ENCODE measurements around the gene AVPR1A.

AVPR1A gene

GRCh38 chr12:63095369-63095980 lies 55.5 kb downstream of the AVPR1A start:
- DNase-seq (ENCODE audit: low read depth in 3 of 3), result no peak

- no peak for DNase-seq (ENCODE audit: low read depth in 3 of 3)
Measured at GRCh38 chr12:63093711-63094110, 57.3 kb downstream of the AVPR1A start.

GRCh38 chr12:63093084-63093483 lies 57.9 kb downstream of the AVPR1A start:
- no peak for DNase-seq (ENCODE audit: low read depth in 3 of 3)

Measured in stimulated activated CD4-positive, alpha-beta T cell treated with anti-CD3 and anti-CD28 coated beads, TNF-alpha, amount 100 ng/mL, for 24 hours (primary cell).